ENCODE measurements around the gene PCDHGB2. TPM values are rescaled to one million over a fixed set of nuclear protein-coding genes. Genes with fewer than 3 reads are reported as not detected.
"Not testable (repeated sequence)": the region's sequence is repeated elsewhere in the genome, so short reads cannot be mapped to it uniquely, and the experiment has no call there.

PCDHGB2 gene
- total RNA-seq, 1 experiment from 2014 or later = 1.4 TPM

DNA sequence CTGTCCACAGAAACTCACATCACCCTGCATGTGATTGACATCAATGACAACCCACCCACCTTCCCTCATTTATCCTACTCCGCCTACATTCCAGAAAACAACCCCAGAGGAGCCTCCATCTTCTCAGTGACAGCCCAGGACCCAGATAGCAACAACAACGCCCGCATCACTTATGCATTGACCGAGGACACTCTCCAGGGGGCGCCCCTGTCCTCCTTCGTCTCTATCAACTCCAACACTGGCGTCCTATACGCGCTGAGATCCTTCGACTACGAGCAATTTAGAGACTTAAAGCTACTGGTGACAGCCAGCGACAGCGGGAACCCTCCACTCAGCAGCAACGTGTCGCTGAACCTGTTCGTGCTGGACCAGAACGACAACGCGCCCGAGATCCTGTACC is 14.5 kb upstream of the PCDHGB2 start:
- no peak for TF ChIP-seq EZH2 (IDR thresholded peaks at IDR 0.05; ENCODE audit: low read length, unreplicated experiment)
- Histone ChIP-seq H3K4me3 (ENCODE audit: low read length) (no peak overlapping the region), H3K36me3 (ENCODE audit: low read depth, low read length) (no peaks in the 10 kb centered on the region), H3K4me2 (ENCODE audit: low read length) (no peak overlapping the region), H4K20me1 (ENCODE audit: low read length) (no peaks in the 10 kb centered on the region), H3K9ac (ENCODE audit: low read length) (no peak overlapping the region), H3K27me3 (ENCODE audit: low read length) (no peaks in the 10 kb centered on the region), H3K27ac (ENCODE audit: low read length) (no peak overlapping the region), H3F3A (ENCODE audit: low read length, unreplicated experiment) (no peaks in the 10 kb centered on the region), H3K79me2 (ENCODE audit: low read length) (no peaks in the 10 kb centered on the region), H3K4me1 (ENCODE audit: insufficient read depth, low read length) (no peaks in the 10 kb centered on the region), H3K9me3 (ENCODE audit: low read length) (no peaks in the 10 kb centered on the region), H3K9me2 (replicated peaks; ENCODE audit: low read length) (no peaks in the 10 kb centered on the region), H2AFZ (ENCODE audit: low read length) (no peak overlapping the region)
- intact Hi-C loops (cut with micrococcal nuclease) = no loop called here
- POLR2A ChIA-PET (ENCODE audit: unreplicated experiment) = no interaction called here
- no peak for ATAC-seq
- BruUV-seq (replicated peaks) = no TSS peak
- CTCF ChIA-PET = no interaction called here
- DNase-seq = no peak

- CTCF ChIA-PET; H3K9me3 ChIP-seq (ENCODE audit: low read length); H4K20me1 ChIP-seq (ENCODE audit: low read length); H2AFZ ChIP-seq (ENCODE audit: low read length); H3K4me1 ChIP-seq (ENCODE audit: insufficient read depth, low read length); DNase-seq; H3K27ac ChIP-seq (ENCODE audit: low read length); H3K9ac ChIP-seq (ENCODE audit: low read length); BruUV-seq (replicated peaks); H3K27me3 ChIP-seq (ENCODE audit: low read length); H3K4me3 ChIP-seq (ENCODE audit: low read length); H3K4me2 ChIP-seq (ENCODE audit: low read length); intact Hi-C loops (cut with micrococcal nuclease); H3K9me2 ChIP-seq (replicated peaks; ENCODE audit: low read length); H3K36me3 ChIP-seq (ENCODE audit: low read depth, low read length); ATAC-seq; H3F3A ChIP-seq (ENCODE audit: low read length, unreplicated experiment); H3K79me2 ChIP-seq (ENCODE audit: low read length): not testable (repeated sequence)
- POLR2A ChIA-PET (ENCODE audit: unreplicated experiment) = interaction anchor here (0.6 kb wide), 1 partner anchor 245 kb away, joined by 4 read pairs; no protein-coding TSS in a partner anchor
These were observed 13.8 kb upstream of the PCDHGB2 start for GRCh38 chr5:141346017-141346416.

DNA sequence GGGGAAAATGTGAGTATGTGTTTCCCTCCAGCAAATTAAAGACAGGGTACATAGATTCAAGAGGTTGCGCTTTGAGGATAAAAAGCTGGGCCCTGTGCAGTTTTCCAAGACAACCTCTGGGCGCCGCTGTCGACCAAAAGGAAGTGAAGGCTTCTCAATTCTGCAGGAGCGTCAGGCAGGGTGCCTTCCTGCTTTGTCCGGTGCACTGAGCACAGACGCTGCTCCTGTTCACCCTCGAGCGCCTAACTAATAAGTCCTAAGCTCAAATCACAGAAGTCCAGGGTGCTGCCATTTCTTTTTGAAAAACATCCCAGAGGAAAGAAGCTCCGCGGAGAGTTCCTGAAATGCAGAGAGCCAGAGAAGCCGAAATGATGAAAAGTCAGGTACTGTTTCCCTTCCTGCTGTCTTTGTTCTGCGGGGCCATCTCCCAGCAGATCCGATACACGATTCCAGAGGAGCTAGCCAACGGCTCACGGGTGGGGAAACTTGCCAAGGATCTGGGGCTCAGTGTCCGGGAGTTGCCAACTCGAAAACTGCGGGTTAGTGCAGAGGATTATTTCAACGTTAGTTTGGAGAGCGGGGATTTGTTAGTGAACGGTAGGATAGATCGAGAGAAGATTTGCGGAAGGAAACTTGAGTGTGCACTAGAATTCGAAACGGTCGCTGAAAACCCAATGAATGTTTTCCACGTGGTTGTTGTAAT is 9.7 kb upstream of the PCDHGB2 start, which contains the start of gene PCDHGB1:
TSS of gene PCDHGB1 (plus strand) at position 183 of the 703 bp plus-strand sequence. CDS start at position 345, 162 bp downstream.
- Histone ChIP-seq H3K9me2 (replicated peaks; ENCODE audit: low read length) (no peaks in the 10 kb centered on the region), H3K36me3 (ENCODE audit: low read depth, low read length) (no peaks in the 10 kb centered on the region), H3K9me3 (ENCODE audit: low read length) (no peaks in the 10 kb centered on the region), H3K79me2 (ENCODE audit: low read length) (no peaks in the 10 kb centered on the region), H3K4me1 (ENCODE audit: insufficient read depth, low read length) (no peaks in the 10 kb centered on the region), H3K4me3 (ENCODE audit: low read length) (no peak within 1 kb of the TSS), H4K20me1 (ENCODE audit: low read length) (no peaks in the 10 kb centered on the region), H3F3A (ENCODE audit: low read length, unreplicated experiment) (no peaks in the 10 kb centered on the region), H3K9ac (ENCODE audit: low read length) (no peak within 1 kb of the TSS), H2AFZ (ENCODE audit: low read length) (no peak within 1 kb of the TSS), H3K4me2 (ENCODE audit: low read length) (no peak within 1 kb of the TSS), H3K27me3 (ENCODE audit: low read length) (no peaks in the 10 kb centered on the region), H3K27ac (ENCODE audit: low read length) (no peak within 1 kb of the TSS)
- DNase-seq (no peak), ATAC-seq (no peak)
- BruUV-seq (replicated peaks) = no TSS peak
- CTCF ChIA-PET = no interaction called here
- TF ChIP-seq EZH2 (IDR thresholded peaks at IDR 0.05; ENCODE audit: low read length, unreplicated experiment) = no peak
- no peak for TF ChIP-seq EZH2phosphoT487 (IDR thresholded peaks at IDR 0.05; ENCODE audit: borderline replicate concordance, low read length)
- TF ChIP-seq CTCF (conservative IDR thresholded peaks at IDR 0.05; ENCODE audit: low read depth, low read length) = no peak
- intact Hi-C loops (cut with micrococcal nuclease) = no loop called here
- POLR2A ChIA-PET (ENCODE audit: unreplicated experiment) = no interaction called here

GRCh38 chr5:141351591-141351990 is 8.2 kb upstream of the PCDHGB2 start:
- DNase-seq (no peak), ATAC-seq (no peak)
- intact Hi-C loops (cut with micrococcal nuclease) = no loop called here
- Histone ChIP-seq H3K4me1 (ENCODE audit: insufficient read depth, low read length) (no peaks in the 10 kb centered on the region), H3K4me2 (ENCODE audit: low read length) (no peak overlapping the region), H3K79me2 (ENCODE audit: low read length) (no peaks in the 10 kb centered on the region), H3K9ac (ENCODE audit: low read length) (no peak overlapping the region), H3K27me3 (ENCODE audit: low read length) (no peaks in the 10 kb centered on the region), H3K4me3 (ENCODE audit: low read length) (no peak overlapping the region), H3K9me3 (ENCODE audit: low read length) (no peaks in the 10 kb centered on the region), H3K9me2 (replicated peaks; ENCODE audit: low read length) (no peaks in the 10 kb centered on the region), H3K36me3 (ENCODE audit: low read depth, low read length) (no peaks in the 10 kb centered on the region), H3F3A (ENCODE audit: low read length, unreplicated experiment) (no peaks in the 10 kb centered on the region), H2AFZ (ENCODE audit: low read length) (no peak overlapping the region), H3K27ac (ENCODE audit: low read length) (no peak overlapping the region), H4K20me1 (ENCODE audit: low read length) (no peaks in the 10 kb centered on the region)
- CTCF ChIA-PET = no interaction called here
- TF ChIP-seq EZH2 (IDR thresholded peaks at IDR 0.05; ENCODE audit: low read length, unreplicated experiment) (no peak), EZH2phosphoT487 (IDR thresholded peaks at IDR 0.05; ENCODE audit: borderline replicate concordance, low read length) (no peak), CTCF (conservative IDR thresholded peaks at IDR 0.05; ENCODE audit: low read depth, low read length) (no peak)
- POLR2A ChIA-PET (ENCODE audit: unreplicated experiment) = no interaction called here
- BruUV-seq (replicated peaks) = no TSS peak
